ENCODE results near the gene OTOP3. TPM values are rescaled to one million over a fixed set of nuclear protein-coding genes. Genes with fewer than 3 reads are reported as not detected.
A peak's percentile ranks its signal among the peaks of the same experiment; 100 is the strongest.

OTOP3 gene
- total and polyA plus RNA-seq, 2 experiments from 2014 or later = not detected

DNA sequence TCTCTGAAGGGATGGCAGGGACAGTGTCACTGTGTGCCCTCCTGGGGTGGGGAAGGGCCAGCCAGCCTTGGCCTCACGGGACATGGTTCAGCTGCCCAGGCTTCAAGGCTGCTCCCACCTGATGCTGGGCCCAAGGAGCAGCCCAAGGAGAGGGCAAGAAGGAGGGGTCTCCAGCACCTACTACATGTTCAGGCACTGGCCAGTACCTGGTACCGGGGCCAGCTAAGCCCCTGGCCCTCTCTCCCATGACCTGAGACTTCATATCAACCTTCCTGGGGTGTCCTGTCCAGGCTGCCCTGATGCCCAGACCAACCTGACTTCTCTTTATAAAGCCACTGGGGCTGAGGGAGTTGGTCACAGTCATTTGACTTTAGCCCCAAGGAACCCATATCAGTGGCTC lies 13.9 kb upstream of the OTOP3 start (continued):
- TF ChIP-seq JUNB (IDR thresholded peaks at IDR 0.05; ENCODE audit: unreplicated experiment) = no peak
- TF ChIP-seq, protein P1, sequence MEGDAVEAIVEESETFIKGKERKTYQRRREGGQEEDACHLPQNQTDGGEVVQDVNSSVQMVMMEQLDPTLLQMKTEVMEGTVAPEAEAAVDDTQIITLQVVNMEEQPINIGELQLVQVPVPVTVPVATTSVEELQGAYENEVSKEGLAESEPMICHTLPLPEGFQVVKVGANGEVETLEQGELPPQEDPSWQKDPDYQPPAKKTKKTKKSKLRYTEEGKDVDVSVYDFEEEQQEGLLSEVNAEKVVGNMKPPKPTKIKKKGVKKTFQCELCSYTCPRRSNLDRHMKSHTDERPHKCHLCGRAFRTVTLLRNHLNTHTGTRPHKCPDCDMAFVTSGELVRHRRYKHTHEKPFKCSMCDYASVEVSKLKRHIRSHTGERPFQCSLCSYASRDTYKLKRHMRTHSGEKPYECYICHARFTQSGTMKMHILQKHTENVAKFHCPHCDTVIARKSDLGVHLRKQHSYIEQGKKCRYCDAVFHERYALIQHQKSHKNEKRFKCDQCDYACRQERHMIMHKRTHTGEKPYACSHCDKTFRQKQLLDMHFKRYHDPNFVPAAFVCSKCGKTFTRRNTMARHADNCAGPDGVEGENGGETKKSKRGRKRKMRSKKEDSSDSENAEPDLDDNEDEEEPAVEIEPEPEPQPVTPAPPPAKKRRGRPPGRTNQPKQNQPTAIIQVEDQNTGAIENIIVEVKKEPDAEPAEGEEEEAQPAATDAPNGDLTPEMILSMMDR (conservative IDR thresholded peaks at IDR 0.05; ENCODE audit: low read depth in 2 of 2) = no peak

DNA sequence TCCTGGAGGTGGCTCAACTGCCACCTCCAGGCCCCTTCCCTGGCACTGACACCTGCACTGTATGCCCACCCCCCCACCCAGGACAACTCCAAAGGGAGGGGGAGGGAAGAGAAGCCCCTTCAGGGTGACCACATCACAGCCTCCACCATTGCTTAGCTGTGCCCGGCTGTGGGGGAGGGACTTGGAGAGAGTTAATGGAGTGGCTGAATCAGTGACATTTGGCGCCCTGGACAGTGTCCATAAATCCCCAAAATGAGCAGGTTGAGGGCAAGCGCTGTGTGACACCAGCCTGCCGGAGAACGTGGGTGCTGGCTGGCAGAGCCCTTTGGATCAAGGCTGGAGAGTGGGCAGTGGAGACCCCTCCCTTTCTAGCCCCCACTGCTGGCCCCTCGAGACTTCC lies 13.5 kb upstream of the OTOP3 start:
- no peaks in the 10 kb centered on the region for H3K9me2 ChIP-seq (ENCODE audit: insufficient read depth)

More for the DNA sequence above, 13.5 kb upstream of the OTOP3 start:
- Histone ChIP-seq H3F3A (replicated peaks; ENCODE audit: low read depth) (no peaks in the 10 kb centered on the region), H3K36me3 (ENCODE audit: insufficient read depth) (no peaks in the 10 kb centered on the region), H3K27ac (ENCODE audit: low read depth) (no peak overlapping the region), H3K79me2 (replicated peaks; ENCODE audit: insufficient read depth) (no peaks in the 10 kb centered on the region), H4K20me1 (replicated peaks; ENCODE audit: insufficient read depth) (no peaks in the 10 kb centered on the region), H2AFZ (no peak overlapping the region), H3K4me1 (ENCODE audit: insufficient read depth) (peaks cover 16% of the 10 kb centered on the region), H3K4me2 (no peak overlapping the region), H3K27me3 (ENCODE audit: insufficient read depth) (peaks cover 65% of the 10 kb centered on the region), H3K4me3 (no peak overlapping the region)
- Mint-ChIP-seq H3K27ac (no peak overlapping the region), H3K9me3 (no peaks in the 10 kb centered on the region), H3K27me3 (ENCODE audit: insufficient read depth, low read depth, poor library complexity) (peaks cover 55% of the 10 kb centered on the region), H3K36me3 (ENCODE audit: low read depth) (no peaks in the 10 kb centered on the region), H3K4me3 (peak overlapping the region; percentile 66), H3K4me1 (peaks cover 7% of the 10 kb centered on the region)
- no peak for ATAC-seq
- no peak for DNase-seq (ENCODE audit: low spot score)
- TF ChIP-seq, protein P2, sequence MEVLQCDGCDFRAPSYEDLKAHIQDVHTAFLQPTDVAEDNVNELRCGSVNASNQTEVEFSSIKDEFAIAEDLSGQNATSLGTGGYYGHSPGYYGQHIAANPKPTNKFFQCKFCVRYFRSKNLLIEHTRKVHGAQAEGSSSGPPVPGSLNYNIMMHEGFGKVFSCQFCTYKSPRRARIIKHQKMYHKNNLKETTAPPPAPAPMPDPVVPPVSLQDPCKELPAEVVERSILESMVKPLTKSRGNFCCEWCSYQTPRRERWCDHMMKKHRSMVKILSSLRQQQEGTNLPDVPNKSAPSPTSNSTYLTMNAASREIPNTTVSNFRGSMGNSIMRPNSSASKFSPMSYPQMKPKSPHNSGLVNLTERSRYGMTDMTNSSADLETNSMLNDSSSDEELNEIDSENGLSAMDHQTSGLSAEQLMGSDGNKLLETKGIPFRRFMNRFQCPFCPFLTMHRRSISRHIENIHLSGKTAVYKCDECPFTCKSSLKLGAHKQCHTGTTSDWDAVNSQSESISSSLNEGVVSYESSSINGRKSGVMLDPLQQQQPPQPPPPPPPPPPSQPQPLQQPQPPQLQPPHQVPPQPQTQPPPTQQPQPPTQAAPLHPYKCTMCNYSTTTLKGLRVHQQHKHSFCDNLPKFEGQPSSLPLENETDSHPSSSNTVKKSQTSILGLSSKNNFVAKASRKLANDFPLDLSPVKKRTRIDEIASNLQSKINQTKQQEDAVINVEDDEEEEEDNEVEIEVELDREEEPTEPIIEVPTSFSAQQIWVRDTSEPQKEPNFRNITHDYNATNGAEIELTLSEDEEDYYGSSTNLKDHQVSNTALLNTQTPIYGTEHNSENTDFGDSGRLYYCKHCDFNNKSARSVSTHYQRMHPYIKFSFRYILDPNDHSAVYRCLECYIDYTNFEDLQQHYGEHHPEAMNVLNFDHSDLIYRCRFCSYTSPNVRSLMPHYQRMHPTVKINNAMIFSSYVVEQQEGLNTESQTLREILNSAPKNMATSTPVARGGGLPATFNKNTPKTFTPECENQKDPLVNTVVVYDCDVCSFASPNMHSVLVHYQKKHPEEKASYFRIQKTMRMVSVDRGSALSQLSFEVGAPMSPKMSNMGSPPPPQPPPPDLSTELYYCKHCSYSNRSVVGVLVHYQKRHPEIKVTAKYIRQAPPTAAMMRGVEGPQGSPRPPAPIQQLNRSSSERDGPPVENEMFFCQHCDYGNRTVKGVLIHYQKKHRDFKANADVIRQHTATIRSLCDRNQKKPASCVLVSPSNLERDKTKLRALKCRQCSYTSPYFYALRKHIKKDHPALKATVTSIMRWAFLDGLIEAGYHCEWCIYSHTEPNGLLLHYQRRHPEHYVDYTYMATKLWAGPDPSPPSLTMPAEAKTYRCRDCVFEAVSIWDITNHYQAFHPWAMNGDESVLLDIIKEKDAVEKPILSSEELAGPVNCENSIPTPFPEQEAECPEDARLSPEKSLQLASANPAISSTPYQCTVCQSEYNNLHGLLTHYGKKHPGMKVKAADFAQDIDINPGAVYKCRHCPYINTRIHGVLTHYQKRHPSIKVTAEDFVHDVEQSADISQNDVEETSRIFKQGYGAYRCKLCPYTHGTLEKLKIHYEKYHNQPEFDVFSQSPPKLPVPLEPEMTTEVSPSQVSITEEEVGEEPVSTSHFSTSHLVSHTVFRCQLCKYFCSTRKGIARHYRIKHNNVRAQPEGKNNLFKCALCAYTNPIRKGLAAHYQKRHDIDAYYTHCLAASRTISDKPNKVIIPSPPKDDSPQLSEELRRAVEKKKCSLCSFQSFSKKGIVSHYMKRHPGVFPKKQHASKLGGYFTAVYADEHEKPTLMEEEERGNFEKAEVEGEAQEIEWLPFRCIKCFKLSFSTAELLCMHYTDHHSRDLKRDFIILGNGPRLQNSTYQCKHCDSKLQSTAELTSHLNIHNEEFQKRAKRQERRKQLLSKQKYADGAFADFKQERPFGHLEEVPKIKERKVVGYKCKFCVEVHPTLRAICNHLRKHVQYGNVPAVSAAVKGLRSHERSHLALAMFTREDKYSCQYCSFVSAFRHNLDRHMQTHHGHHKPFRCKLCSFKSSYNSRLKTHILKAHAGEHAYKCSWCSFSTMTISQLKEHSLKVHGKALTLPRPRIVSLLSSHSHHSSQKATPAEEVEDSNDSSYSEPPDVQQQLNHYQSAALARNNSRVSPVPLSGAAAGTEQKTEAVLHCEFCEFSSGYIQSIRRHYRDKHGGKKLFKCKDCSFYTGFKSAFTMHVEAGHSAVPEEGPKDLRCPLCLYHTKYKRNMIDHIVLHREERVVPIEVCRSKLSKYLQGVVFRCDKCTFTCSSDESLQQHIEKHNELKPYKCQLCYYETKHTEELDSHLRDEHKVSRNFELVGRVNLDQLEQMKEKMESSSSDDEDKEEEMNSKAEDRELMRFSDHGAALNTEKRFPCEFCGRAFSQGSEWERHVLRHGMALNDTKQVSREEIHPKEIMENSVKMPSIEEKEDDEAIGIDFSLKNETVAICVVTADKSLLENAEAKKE (CRISPR knock-in tag; IDR thresholded peaks at IDR 0.05) = no peak
- TF ChIP-seq EZH2 (IDR thresholded peaks at IDR 0.05; ENCODE audit: low read depth, unreplicated experiment) (no peak), POLR2AphosphoS5 (IDR thresholded peaks at IDR 0.05; ENCODE audit: low read depth) (no peak), ZNF331 (CRISPR knock-in tag; IDR thresholded peaks at IDR 0.05; ENCODE audit: low read depth) (no peak), NANOG (IDR thresholded peaks at IDR 0.05; ENCODE audit: borderline replicate concordance) (no peak), ZNF114 (CRISPR knock-in tag; IDR thresholded peaks at IDR 0.05) (no peak)
- TF ChIP-seq, protein P1 (conservative IDR thresholded peaks at IDR 0.05; ENCODE audit: low read depth in 2 of 2) = no peak

Data from GM23338 (cell line).